ENCODE data around the gene ADORA1. TPM values are rescaled to one million over a fixed set of nuclear protein-coding genes. Genes with fewer than 3 reads are reported as not detected.

ADORA1 gene
- total and polyA plus RNA-seq, 4 donors: 0.33 to 1.1 (median 0.37) TPM

GRCh38 chr1:203124546-203125317 lies 2.8 kb upstream of the ADORA1 start:
- 71% methylated on average over 5 of the region's 5 CpGs for WGBS
- Histone ChIP-seq H3K4me3 (ENCODE audit: low read depth in 1 of 3, low read length in 3 of 3) (no peak overlapping the region), H3K4me1 (ENCODE audit: control insufficient read depth in 4 of 4, insufficient read depth in 4 of 4, low read length in 3 of 4) (peaks cover 5 to 31% (median 9%) of the 10 kb centered on the region in 4 donors), H3K27me3 (ENCODE audit: control insufficient read depth in 4 of 4, insufficient read depth in 4 of 4, low read length in 3 of 4) (peaks cover 0 to 3% (median 0%) of the 10 kb centered on the region in 4 donors), H3K9ac (ENCODE audit: low read depth in 1 of 2, low read length in 2 of 2) (no peak overlapping the region), H3K27ac (ENCODE audit: low read depth in 1 of 2, low read length in 2 of 2) (no peak overlapping the region), H3K36me3 (ENCODE audit: control insufficient read depth in 4 of 4, insufficient read depth in 3 of 4, low read depth in 1 of 4, low read length in 3 of 4) (no peaks in the 10 kb centered on the region), H3K9me3 (ENCODE audit: control insufficient read depth in 4 of 4, low read length in 3 of 4) (no peaks in the 10 kb centered on the region)
- TF ChIP-seq TAF1 (conservative IDR thresholded peaks at IDR 0.05) (no peak), JUND (IDR thresholded peaks at IDR 0.05) (no peak), SP1 (IDR thresholded peaks at IDR 0.05) (no peak)
- no peak for DNase-seq (ENCODE audit: low spot score)

GRCh38 chr1:203126151-203126865 lies 1.2 kb upstream of the ADORA1 start:
- Histone ChIP-seq H3K27ac (ENCODE audit: low read depth in 1 of 2, low read length in 2 of 2) (no peak overlapping the region), H3K4me3 (ENCODE audit: low read depth in 1 of 3, low read length in 3 of 3) (no peak overlapping the region), H3K9ac (ENCODE audit: low read depth in 1 of 2, low read length in 2 of 2) (no peak overlapping the region), H3K27me3 (ENCODE audit: control insufficient read depth in 4 of 4, insufficient read depth in 4 of 4, low read length in 3 of 4) (no peaks in the 10 kb centered on the region), H3K36me3 (ENCODE audit: control insufficient read depth in 4 of 4, insufficient read depth in 3 of 4, low read depth in 1 of 4, low read length in 3 of 4) (no peaks in the 10 kb centered on the region), H3K4me1 (ENCODE audit: control insufficient read depth in 4 of 4, insufficient read depth in 4 of 4, low read length in 3 of 4) (peaks cover 5 to 31% (median 9%) of the 10 kb centered on the region in 4 donors), H3K9me3 (ENCODE audit: control insufficient read depth in 4 of 4, low read length in 3 of 4) (no peaks in the 10 kb centered on the region)
- no peak for DNase-seq (ENCODE audit: low spot score)
- peak; percentile 26 for TF ChIP-seq CTCF (IDR thresholded peaks at IDR 0.05; ENCODE audit: low read depth, low read length, missing input control)
- no peak for TF ChIP-seq FOXA1 (IDR thresholded peaks at IDR 0.05)
- peak in 1 of 2 donors; percentile 19 for TF ChIP-seq EGR1 (IDR thresholded peaks at IDR 0.05; ENCODE audit: low read depth in 2 of 2)
- TF ChIP-seq RAD21 (IDR thresholded peaks at IDR 0.05): peak; percentile 31 to 36
- 29% methylated on average over 8 of the region's 8 CpGs for WGBS

GRCh38 chr1:203126866-203127665 lies 460 bp upstream of the ADORA1 start:
- no peak for DNase-seq (ENCODE audit: low spot score)
- no peak for TF ChIP-seq FOXA2 (IDR thresholded peaks at IDR 0.05)
- TF ChIP-seq EGR1 (IDR thresholded peaks at IDR 0.05; ENCODE audit: low read depth in 2 of 2): no peak
- no peak for TF ChIP-seq RAD21 (IDR thresholded peaks at IDR 0.05)
- TF ChIP-seq ZBTB33 (IDR thresholded peaks at IDR 0.05): no peak
- TF ChIP-seq SP1 (IDR thresholded peaks at IDR 0.05): no peak
- TF ChIP-seq HNF4G (IDR thresholded peaks at IDR 0.05): no peak
- no peak for TF ChIP-seq TAF1 (conservative IDR thresholded peaks at IDR 0.05)
- TF ChIP-seq YY1 (IDR thresholded peaks at IDR 0.05): no peak
- no peak for TF ChIP-seq CTCF (IDR thresholded peaks at IDR 0.05; ENCODE audit: low read depth, low read length, missing input control)
- TF ChIP-seq HNF4A (conservative IDR thresholded peaks at IDR 0.05): no peak
- TF ChIP-seq, protein P1, sequence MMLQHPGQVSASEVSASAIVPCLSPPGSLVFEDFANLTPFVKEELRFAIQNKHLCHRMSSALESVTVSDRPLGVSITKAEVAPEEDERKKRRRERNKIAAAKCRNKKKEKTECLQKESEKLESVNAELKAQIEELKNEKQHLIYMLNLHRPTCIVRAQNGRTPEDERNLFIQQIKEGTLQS (IDR thresholded peaks at IDR 0.05): no peak
- no peak for TF ChIP-seq GABPA (IDR thresholded peaks at IDR 0.05 in 1 of 2, conservative IDR thresholded peaks at IDR 0.05 in 1 of 2)
- no peak for TF ChIP-seq MAX (IDR thresholded peaks at IDR 0.05)
- no peak for TF ChIP-seq RXRA (IDR thresholded peaks at IDR 0.05)
- no peak for TF ChIP-seq JUND (IDR thresholded peaks at IDR 0.05)
- TF ChIP-seq FOXA1 (IDR thresholded peaks at IDR 0.05): no peak
- TF ChIP-seq NR2F2 (IDR thresholded peaks at IDR 0.05): no peak
- H3K27me3 ChIP-seq (ENCODE audit: control insufficient read depth in 4 of 4, insufficient read depth in 4 of 4, low read length in 3 of 4): no peaks in the 10 kb centered on the region
- peaks cover 5 to 28% (median 9%) of the 10 kb centered on the region in 4 donors for H3K4me1 ChIP-seq (ENCODE audit: control insufficient read depth in 4 of 4, insufficient read depth in 4 of 4, low read length in 3 of 4)
- no peak overlapping the region for H3K27ac ChIP-seq (ENCODE audit: low read depth in 1 of 2, low read length in 2 of 2)
- WGBS: 18% methylated on average over 12 of the region's 12 CpGs
- H3K9ac ChIP-seq (ENCODE audit: low read depth in 1 of 2, low read length in 2 of 2): no peak overlapping the region
- H3K9me3 ChIP-seq (ENCODE audit: control insufficient read depth in 4 of 4, low read length in 3 of 4): no peaks in the 10 kb centered on the region
- H3K36me3 ChIP-seq (ENCODE audit: control insufficient read depth in 4 of 4, insufficient read depth in 3 of 4, low read depth in 1 of 4, low read length in 3 of 4): no peaks in the 10 kb centered on the region
- H3K4me3 ChIP-seq (ENCODE audit: low read depth in 1 of 3, low read length in 3 of 3): no peak overlapping the region
